ENCODE results near the gene SARS1. TPM values are rescaled to one million over a fixed set of nuclear protein-coding genes. Genes with fewer than 3 reads are reported as not detected.

The SARS1 gene
- total and polyA plus RNA-seq, 2 donors (not counting 1 experiment from before 2014, with no cell fraction given): 59.1 to 115 TPM

GRCh38 chr1:109249654-109250401, 36.1 kb downstream of the SARS1 start:
- Histone ChIP-seq H3K27ac (ENCODE audit: low read length in 2 of 2) (no peak overlapping the region), H3K4me1 (ENCODE audit: control insufficient read depth in 2 of 2, insufficient read depth in 2 of 2, low read length in 2 of 2) (peaks cover 11 to 24% of the 10 kb centered on the region in 2 donors), H3K9me3 (ENCODE audit: control extremely low read depth in 1 of 3, control insufficient read depth in 2 of 3, insufficient read depth in 1 of 3, low read length in 2 of 3) (peaks cover 0 to 16% (median 0%) of the 10 kb centered on the region in 3 donors), H3K36me3 (replicated peaks in 1 of 2; ENCODE audit: control extremely low read depth in 1 of 2, control insufficient read depth in 1 of 2, extremely low read depth in 1 of 2, insufficient read depth in 2 of 2, low read length in 1 of 2) (no peaks in the 10 kb centered on the region), H3K79me2 (ENCODE audit: control insufficient read depth, insufficient read depth, low read length) (no peaks in the 10 kb centered on the region), H3K4me2 (replicated peaks; ENCODE audit: low read depth, low read length, poor library complexity, severe bottlenecking) (peak overlapping the region; percentile 88), H3K27me3 (replicated peaks in 1 of 4; ENCODE audit: control extremely low read depth in 1 of 4, control insufficient read depth in 3 of 4, insufficient read depth in 4 of 4, low read length in 3 of 4) (peaks cover 0 to 43% (median 12%) of the 10 kb centered on the region in 4 experiments), H2AFZ (ENCODE audit: insufficient read depth, low read depth, low read length, poor library complexity, severe bottlenecking) (peak overlapping the region; percentile 46), H3K9ac (ENCODE audit: low read length) (peak overlapping the region; percentile 54), H3K4me3 (ENCODE audit: control extremely low read depth in 1 of 5, extremely low read depth in 1 of 5, insufficient read depth in 1 of 5, low read depth in 2 of 5, low read length in 4 of 5) (peak overlapping the region in 3 of 5 experiments; percentile 37 to 54 (median 46)), H4K20me1 (ENCODE audit: control insufficient read depth, insufficient read depth, low read length, poor library complexity, severe bottlenecking) (peaks cover 4% of the 10 kb centered on the region)
- TF ChIP-seq EZH2 (IDR thresholded peaks at IDR 0.05; ENCODE audit: borderline replicate concordance, insufficient read depth, low read depth, low read length, poor library complexity, severe bottlenecking) (no peak), CTCF (IDR thresholded peaks at IDR 0.05) (no peak)
- ChIA-PET CTCF (no interaction called here), POLR2A (no interaction called here)
- DNase-seq (no peak), ATAC-seq (ENCODE audit: low read depth) (peak; percentile 34)
- Mint-ChIP-seq H3K4me1 (peaks cover 11% of the 10 kb centered on the region), H3K4me3 (peak overlapping the region; percentile 74), H3K27ac (no peak overlapping the region), H3K9me3 (ENCODE audit: insufficient read depth) (no peaks in the 10 kb centered on the region), H3K27me3 (peaks cover 10% of the 10 kb centered on the region)
- intact Hi-C loops (cut with micrococcal nuclease): loop anchor here (1.0 kb wide), 2 partner anchors 36 to 176 kb away; partner anchors contain the start of gene PSMA5
- 3% methylated on average over 80 of the region's 80 CpGs for WGBS (ENCODE audit: insufficient coverage)

Measured in B cell (primary cell).